Endodermal cell (in vitro differentiated cells): ENCODE data around the gene STX4. TPM values are rescaled to one million over a fixed set of nuclear protein-coding genes. Genes with fewer than 3 reads are reported as not detected.

ENCODE experiments used
- DNase-seq: peaks from one replicate; pipeline ENCODE4 v3.0.0-alpha.2; 2017
- H3K27ac ChIP-seq: 2 replicates; pipeline ENCODE4 v1.5.1; 2013; ENCODE audit warnings: mild to moderate bottlenecking, low read depth, low read length, moderate library complexity
- H3K27me3 ChIP-seq: 2 replicates; pipeline ENCODE4 v1.6.1; 2013; ENCODE audit warnings: mild to moderate bottlenecking, low read length, moderate library complexity; ENCODE audit not compliant: insufficient read depth, control insufficient read depth, poor library complexity, severe bottlenecking
- H3K36me3 ChIP-seq: 2 replicates; pipeline ENCODE4 v1.7.0; 2013; ENCODE audit warnings: mild to moderate bottlenecking, low read length, moderate library complexity; ENCODE audit not compliant: control insufficient read depth, insufficient read depth
- H3K4me1 ChIP-seq: one replicate; pipeline ENCODE4 v1.7.0; 2013; ENCODE audit warnings: low read length; ENCODE audit not compliant: control insufficient read depth, insufficient read depth
- H3K4me3 ChIP-seq: 2 replicates; pipeline ENCODE4 v1.5.1; 2013; ENCODE audit warnings: mild to moderate bottlenecking, low read length, moderate library complexity
- H3K9ac ChIP-seq: 2 replicates; pipeline ENCODE4 v1.6.1; 2013; ENCODE audit warnings: mild to moderate bottlenecking, low read length, moderate library complexity; ENCODE audit not compliant: poor library complexity, severe bottlenecking; ENCODE audit errors: extremely low read depth
- H3K9me3 ChIP-seq: 2 replicates; pipeline ENCODE4 v1.6.1; 2013; ENCODE audit warnings: mild to moderate bottlenecking, low read length, moderate library complexity; ENCODE audit not compliant: control insufficient read depth
- H3K27ac Mint-ChIP-seq: 2 replicates; pipeline ENCODE4 v1.8.0; 2020; ENCODE audit warnings: mixed read lengths
- H3K27me3 Mint-ChIP-seq: 2 replicates; pipeline ENCODE4 v1.8.0; 2021; ENCODE audit warnings: mild to moderate bottlenecking, mixed read lengths; ENCODE audit not compliant: insufficient read depth
- H3K36me3 Mint-ChIP-seq: 2 replicates; pipeline ENCODE4 v1.8.0; 2020; ENCODE audit warnings: low read depth, mixed read lengths
- H3K4me1 Mint-ChIP-seq: 2 replicates; pipeline ENCODE4 v1.8.0; 2020; ENCODE audit warnings: mixed read lengths
- H3K4me3 Mint-ChIP-seq: 2 replicates; pipeline ENCODE4 v1.8.0; 2020; ENCODE audit warnings: mild to moderate bottlenecking, moderate library complexity, mixed read lengths
- H3K9me3 Mint-ChIP-seq: 2 replicates; pipeline ENCODE4 v1.8.0; 2020; ENCODE audit warnings: mild to moderate bottlenecking, mixed read lengths
- CTCF ChIP-seq: fragments of 200-600 bp; sonication (generic); conservative IDR thresholded peaks from 2 replicates; pipeline ENCODE4 v1.5.0; 2021; ENCODE audit warnings: antibody characterized with exemption, mild to moderate bottlenecking
- WGBS, 2 experiments: methylation state at CpG; one replicate each; pipeline versions ENCODE4 v1.1.5 to v1.1.7; 2013; ENCODE audit warnings: missing lambda C conversion rate in 2 of 2, mixed read lengths in 1 of 2; ENCODE audit not compliant: insufficient coverage in 1 of 2, insufficient read length in 1 of 2; 5-methylcytosine and 5-hydroxymethylcytosine counted together
- total RNA-seq, 2 donors: library from RNA; stranded (reverse); fragmentation: NEBNext Ultra II Directional in 1 of 2; extraction: Animal tissue kit (Norgen Biotek cat#: 25700) in 1 of 2; gene quantifications; 2 replicates in 1 of 2; 3 replicates in 1 of 2; pipeline ENCODE4 v1.2.1, GENCODE V29; 2021

STX4 gene
- total RNA-seq, 2 donors from 2014 or later: 34.4 to 37.6 TPM

- H3K27me3 Mint-ChIP-seq: no peaks in the 10 kb centered on the region
- Histone ChIP-seq H3K27me3 (no peaks in the 10 kb centered on the region), H3K9me3 (no peaks in the 10 kb centered on the region), H3K27ac (no peak overlapping the region), H3K4me1 (no peaks in the 10 kb centered on the region), H3K36me3 (peaks cover 39% of the 10 kb centered on the region), H3K9ac (no peak overlapping the region), H3K4me3 (no peak overlapping the region)
- peaks cover 13% of the 10 kb centered on the region for H3K4me1 Mint-ChIP-seq
- no peak for TF ChIP-seq CTCF
- WGBS, 2 experiments: 96% methylated on average over 8 to 13 of the region's 13 CpGs
- H3K4me3 Mint-ChIP-seq: no peak overlapping the region
- DNase-seq: no peak
- peaks cover 41% of the 10 kb centered on the region for H3K36me3 Mint-ChIP-seq
- H3K27ac Mint-ChIP-seq: no peak overlapping the region
- H3K9me3 Mint-ChIP-seq: no peaks in the 10 kb centered on the region
Observed at GRCh38 chr16:31077024-31077423, 43.7 kb downstream of the STX4 start.

- 93 to 96% methylated on average over 28 to 30 of the region's 30 CpGs for WGBS, 2 experiments
- H3K9me3 ChIP-seq: no peaks in the 10 kb centered on the region
- H3K4me3 Mint-ChIP-seq: no peak overlapping the region
- H3K27ac ChIP-seq: no peak overlapping the region
- H3K4me1 ChIP-seq: no peaks in the 10 kb centered on the region
- H3K4me1 Mint-ChIP-seq: peaks cover 6% of the 10 kb centered on the region
- H3K9me3 Mint-ChIP-seq: no peaks in the 10 kb centered on the region
- peaks cover 39% of the 10 kb centered on the region for H3K36me3 ChIP-seq
- no peak overlapping the region for H3K4me3 ChIP-seq
- H3K27me3 Mint-ChIP-seq: no peaks in the 10 kb centered on the region
- no peak for DNase-seq
- no peaks in the 10 kb centered on the region for H3K27me3 ChIP-seq
- H3K36me3 Mint-ChIP-seq: peaks cover 44% of the 10 kb centered on the region
- TF ChIP-seq CTCF: peak; percentile 44
- no peak overlapping the region for H3K27ac Mint-ChIP-seq
- H3K9ac ChIP-seq: no peak overlapping the region
Observed at GRCh38 chr16:31077592-31078396, 44.4 kb downstream of the STX4 start.

GRCh38 chr16:31078597-31079341 lies 45.4 kb downstream of the STX4 start:
- H3K4me3 ChIP-seq: no peak overlapping the region
- no peak for DNase-seq
- WGBS, 2 experiments: 94 to 96% methylated on average over 8 to 15 of the region's 15 CpGs
- no peak overlapping the region for H3K9ac ChIP-seq
- Mint-ChIP-seq H3K9me3 (no peaks in the 10 kb centered on the region), H3K27me3 (no peaks in the 10 kb centered on the region), H3K27ac (peak overlapping the region; percentile 10), H3K4me1 (peaks cover 6% of the 10 kb centered on the region), H3K4me3 (no peak overlapping the region), H3K36me3 (peaks cover 46% of the 10 kb centered on the region)
- H3K27ac ChIP-seq: no peak overlapping the region
- H3K4me1 ChIP-seq: no peaks in the 10 kb centered on the region
- H3K9me3 ChIP-seq: no peaks in the 10 kb centered on the region
- H3K36me3 ChIP-seq: peaks cover 39% of the 10 kb centered on the region
- H3K27me3 ChIP-seq: no peaks in the 10 kb centered on the region
- no peak for TF ChIP-seq CTCF
